GM12801 (cell line): ENCODE measurements around the gene FAM227B.

ENCODE experiments used
- CTCF ChIP-seq: IDR thresholded peaks from one replicate; pipeline ENCODE4 v1.5.1; 2011; ENCODE audit warnings: control low read depth; ENCODE audit not compliant: insufficient read length; ENCODE audit errors: extremely low read depth

Gene FAM227B

DNA sequence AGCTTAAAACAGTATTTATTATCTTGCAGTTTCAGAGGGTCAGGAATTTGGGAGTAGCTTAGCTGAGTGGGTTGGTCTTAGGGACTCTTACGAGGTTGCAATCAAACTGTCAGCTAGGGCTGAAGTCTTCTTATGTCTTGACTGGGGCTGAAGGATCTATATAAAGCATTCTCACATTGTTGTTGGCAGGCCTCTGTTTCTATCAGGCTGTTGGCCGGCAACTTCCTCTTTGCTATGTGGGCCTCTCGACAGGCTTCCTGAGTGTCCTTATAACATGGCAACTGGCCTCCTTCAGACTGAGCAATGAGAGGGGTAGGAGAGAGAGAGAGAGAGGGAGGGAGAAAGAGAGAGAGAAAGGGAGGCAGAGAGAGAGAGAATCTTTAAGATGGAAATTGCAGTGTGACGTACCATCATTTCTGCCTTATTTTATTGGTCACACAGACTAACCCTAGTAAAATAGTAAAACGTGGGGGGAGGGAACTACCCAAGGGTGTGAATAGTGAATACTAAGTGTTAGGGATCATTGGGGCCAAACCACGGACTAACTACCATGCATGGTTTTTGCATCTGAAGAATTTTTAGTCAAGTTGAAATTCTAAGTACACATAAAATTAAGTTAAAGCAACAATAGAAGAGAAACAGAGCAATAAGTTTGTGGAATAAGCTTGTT lies 181.5 kb downstream of the FAM227B start:
- TF ChIP-seq CTCF: no peak

DNA sequence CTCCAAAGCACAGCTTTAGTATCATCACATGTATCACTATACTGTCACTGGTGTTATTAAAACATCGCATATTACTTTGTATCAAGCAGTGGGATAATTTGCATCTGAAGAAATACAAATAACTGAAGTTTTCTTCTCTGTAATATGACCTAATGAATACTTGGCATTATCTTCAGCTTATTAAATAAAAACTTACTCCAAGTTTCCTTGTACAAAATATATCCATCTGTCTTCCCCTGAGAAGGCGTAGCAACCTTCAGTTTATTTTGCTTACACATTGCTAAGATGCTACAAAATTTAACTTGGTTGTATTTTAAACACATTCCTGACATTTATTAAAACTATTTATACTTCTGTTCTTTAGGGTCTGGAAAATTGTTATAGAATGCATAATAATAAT lies 183.9 kb downstream of the FAM227B start:
- no peak for TF ChIP-seq CTCF

DNA sequence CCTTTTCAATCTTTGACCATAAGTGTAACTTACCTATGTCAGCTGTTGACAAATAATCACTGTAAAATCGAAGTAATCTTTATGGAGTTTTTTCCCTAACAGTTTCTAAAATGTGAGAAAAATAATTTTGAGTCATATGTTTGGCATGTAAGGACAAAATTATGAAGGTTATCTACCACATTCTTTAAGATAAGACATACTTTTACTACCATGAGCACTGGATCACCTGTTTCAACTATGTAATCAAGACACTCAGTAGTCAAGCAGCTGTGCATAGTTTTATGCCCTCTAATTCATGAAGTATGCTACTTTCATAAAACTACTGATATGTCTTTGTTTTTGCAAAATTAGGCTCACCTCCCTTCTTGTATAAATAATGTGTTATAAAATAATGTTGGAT lies 185.4 kb downstream of the FAM227B start:
- no peak for TF ChIP-seq CTCF

DNA sequence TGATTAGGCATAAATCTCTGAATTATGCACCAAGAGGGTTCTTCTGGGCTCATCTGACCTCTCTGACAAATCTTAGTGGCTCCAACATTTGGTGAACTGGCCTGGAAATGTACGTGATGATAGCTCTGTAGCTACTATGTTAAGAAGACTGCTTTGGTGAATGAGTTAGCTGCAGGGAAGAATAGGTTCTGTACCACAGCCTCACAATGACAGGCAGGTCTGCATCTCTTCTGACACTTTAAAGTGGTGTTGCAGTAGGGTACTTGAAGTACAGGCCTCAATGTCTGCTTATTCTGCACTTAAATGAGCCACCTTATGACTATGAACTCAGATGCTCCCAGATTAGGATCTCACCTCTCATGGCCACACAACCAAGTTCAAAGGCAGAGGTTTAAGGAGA lies 190.6 kb downstream of the FAM227B start:
- no peak for TF ChIP-seq CTCF

DNA sequence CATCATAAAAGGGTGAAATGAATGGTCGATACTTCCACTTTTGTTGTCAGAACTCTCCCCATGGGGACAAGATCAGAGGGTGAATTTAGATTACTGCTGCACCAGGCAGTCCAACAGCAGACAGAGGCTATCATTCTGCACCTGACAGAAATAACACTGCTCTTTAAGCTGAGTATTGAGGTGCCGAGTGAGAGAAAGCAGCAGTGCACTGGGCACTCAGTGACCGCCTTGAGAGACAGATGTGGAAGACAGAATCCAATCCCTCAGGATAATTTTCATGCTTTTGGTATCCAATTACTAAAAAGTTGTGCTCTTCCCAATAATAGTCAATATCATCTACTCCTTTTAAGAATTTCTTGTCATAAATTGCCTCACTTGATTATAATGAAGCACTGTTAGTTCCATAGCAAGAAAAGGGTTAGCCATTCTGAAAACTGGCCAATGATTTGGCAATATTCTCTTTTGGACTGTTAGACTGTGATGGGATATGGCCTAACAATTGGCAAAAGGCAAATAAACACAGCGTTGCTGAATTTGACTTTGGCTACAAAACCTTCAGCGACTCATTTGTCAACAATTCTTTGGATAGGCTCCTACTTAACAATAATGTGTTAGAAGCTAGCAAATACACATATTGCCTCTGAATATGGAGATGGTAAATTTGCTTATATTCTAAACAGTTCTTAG lies 192.1 kb downstream of the FAM227B start:
- no peak for TF ChIP-seq CTCF

DNA sequence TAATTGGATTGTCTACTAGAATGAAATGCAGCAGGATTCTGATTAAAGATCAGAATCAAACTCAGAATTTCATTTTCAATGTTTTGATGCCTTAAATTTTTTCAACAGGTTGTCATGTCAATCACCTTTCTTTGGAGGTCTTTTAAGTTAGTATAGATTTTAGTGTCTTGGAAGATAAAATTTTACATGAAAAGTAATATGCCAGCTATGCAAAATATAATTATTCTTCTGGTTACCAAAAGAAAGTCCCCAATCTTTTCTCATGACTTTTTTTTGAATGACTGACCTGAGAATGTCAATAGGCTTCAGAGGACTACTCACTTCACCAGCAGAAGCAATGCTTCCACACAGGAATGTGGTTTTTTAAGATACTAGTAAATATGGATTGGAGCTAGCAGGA lies 193.2 kb downstream of the FAM227B start:
- no peak for TF ChIP-seq CTCF

GRCh38 chr15:49424954-49425353 lies 195.7 kb downstream of the FAM227B start:
- TF ChIP-seq CTCF: no peak
